PC-9 (cell line): Measurements from ENCODE around the gene NT5C2. TPM values are rescaled to one million over a fixed set of nuclear protein-coding genes. Genes with fewer than 3 reads are reported as not detected.
"Not testable (repeated sequence)": the region's sequence is repeated elsewhere in the genome, so short reads cannot be mapped to it uniquely, and the experiment has no call there.

Source experiments
- BruUV-seq: library from RNA; stranded (reverse); fragments of 400-500 nt; replicated peaks from 2 replicates; lab custom pipeline; 2021; lab: Mats Ljungman, UMichigan
- CTCF ChIA-PET: fragments of 300-600 bp; sonication (Branson Sonifier 250); formaldehyde crosslinking; loops from one replicate; lab custom pipeline; 2022; ENCODE audit warnings: antibody characterized with exemption; lab: Charles Lee
- POLR2A ChIA-PET: fragments of 300-600 bp; sonication (Branson Sonifier 250); formaldehyde crosslinking; loops from one replicate; lab custom pipeline; 2022; ENCODE audit warnings: antibody characterized with exemption; ENCODE audit not compliant: unreplicated experiment; lab: Charles Lee
- DNase-seq, 2 experiments: peaks; one replicate each; pipeline versions ENCODE4 v3.0.0 to v3.0.0-alpha.2; 2015 to 2022; ENCODE audit warnings: mixed read lengths in 1 of 2
- H2AFZ ChIP-seq: fragments of 200-600 bp; sonication (generic); 2 replicates; pipeline ENCODE4 v1.8.1; 2017; ENCODE audit warnings: antibody characterized with exemption
- H3F3A ChIP-seq: fragments of 200-600 bp; sonication (generic); 2 replicates; pipeline ENCODE4 v1.8.1; 2017; ENCODE audit warnings: antibody characterized with exemption, mild to moderate bottlenecking, low read depth; ENCODE audit not compliant: insufficient read depth
- H3K27ac ChIP-seq: fragments of 200-600 bp; sonication (generic); 2 replicates; pipeline ENCODE4 v1.6.1; 2016; ENCODE audit warnings: mixed run types
- H3K27me3 ChIP-seq: fragments of 200-600 bp; sonication (generic); 2 replicates; pipeline ENCODE4 v1.6.1; 2016; ENCODE audit warnings: low read depth, mixed run types; ENCODE audit not compliant: insufficient read depth
- H3K36me3 ChIP-seq: fragments of 200-600 bp; sonication (generic); 2 replicates; pipeline ENCODE4 v1.6.1; 2016; ENCODE audit warnings: low read depth, mixed run types
- H3K4me1 ChIP-seq: fragments of 200-600 bp; sonication (generic); replicated peaks from 2 replicates; pipeline ENCODE4 v1.6.1; 2016; ENCODE audit warnings: mixed run types; ENCODE audit not compliant: insufficient read depth
- H3K4me2 ChIP-seq: fragments of 200-600 bp; sonication (generic); 2 replicates; pipeline ENCODE4 v1.6.1; 2017; ENCODE audit warnings: mixed run types
- H3K4me3 ChIP-seq: fragments of 200-600 bp; sonication (generic); 2 replicates; pipeline ENCODE4 v1.6.1; 2016; ENCODE audit warnings: mixed run types
- H3K79me2 ChIP-seq: fragments of 200-600 bp; sonication (generic); 2 replicates; pipeline ENCODE4 v1.6.1; 2017; ENCODE audit warnings: low read depth, mixed run types
- H3K9me2 ChIP-seq: fragments of 200-600 bp; sonication (generic); 2 replicates; pipeline ENCODE4 v1.8.1; 2017; ENCODE audit warnings: mild to moderate bottlenecking; ENCODE audit not compliant: insufficient read depth
- H3K9me3 ChIP-seq: fragments of 200-600 bp; sonication (generic); 2 replicates; pipeline ENCODE4 v1.8.1; 2016; ENCODE audit warnings: low read depth; ENCODE audit not compliant: insufficient read depth
- H4K20me1 ChIP-seq: fragments of 200-600 bp; sonication (generic); 2 replicates; pipeline ENCODE4 v1.8.1; 2017; ENCODE audit not compliant: insufficient read depth
- CTCF ChIP-seq: fragments of 200-600 bp; sonication (generic); conservative IDR thresholded peaks from 2 replicates; pipeline ENCODE4 v1.6.1; 2017; ENCODE audit warnings: mixed run types, antibody characterized with exemption, mild to moderate bottlenecking, moderate library complexity
- EZH2 ChIP-seq: fragments of 200-600 bp; sonication (generic); IDR thresholded peaks from 2 replicates; pipeline ENCODE4 v1.8.0; 2017; ENCODE audit warnings: antibody characterized with exemption, low read depth
- intact Hi-C: fragments of 100-400 bp; cut with micrococcal nuclease; formaldehyde crosslinking; loops from one replicate; pipeline ENCODE4 v1.10.0; 2022; ENCODE audit not compliant: unreplicated experiment
- total RNA-seq: library from RNA; stranded (reverse); gene quantifications from 2 replicates; pipeline ENCODE4 v1.2.3, GENCODE V29; 2021

The NT5C2 gene
- total RNA-seq, 1 experiment from 2014 or later = 67.9 TPM

- POLR2A ChIA-PET = interaction anchor here (0.6 to 0.7 kb wide), 2 partner anchors 16 to 56 kb away, joined by 3 to 4 read pairs; no protein-coding TSS in a partner anchor
- H3K9me2 ChIP-seq = no peaks in the 10 kb centered on the region
- intact Hi-C loops = loop anchor here (10.0 kb wide), 1 partner anchor 71 kb away; no protein-coding TSS in a partner anchor
- H3K4me2 ChIP-seq = no peak overlapping the region
- H4K20me1 ChIP-seq = peaks cover 12% of the 10 kb centered on the region; the same call in 1 of the 2 replicates
- H3K4me1 ChIP-seq = peaks cover 18% of the 10 kb centered on the region
- H3K36me3 ChIP-seq = peaks cover 25% of the 10 kb centered on the region
- peaks cover 72% of the 10 kb centered on the region for H3K79me2 ChIP-seq
- H3K27me3 ChIP-seq = no peaks in the 10 kb centered on the region
- TF ChIP-seq CTCF (no peak), EZH2 (no peak)
- no peak for DNase-seq
- H3F3A ChIP-seq = peaks cover 24% of the 10 kb centered on the region
- H3K9me3 ChIP-seq = no peaks in the 10 kb centered on the region
- no TSS peak for BruUV-seq
- no peak overlapping the region for H3K4me3 ChIP-seq
- no peak overlapping the region for H2AFZ ChIP-seq
- CTCF ChIA-PET = interaction anchor here (0.6 kb wide), 1 partner anchor 177 kb away, joined by 3 read pairs; no protein-coding TSS in a partner anchor
- no peak overlapping the region for H3K27ac ChIP-seq
Measured at GRCh38 chr10:103175580-103176285, 17.3 kb downstream of the NT5C2 start.

GRCh38 chr10:103174324-103174723 lies 18.7 kb downstream of the NT5C2 start:
- H3K4me2 ChIP-seq, DNase-seq, BruUV-seq, H3K27ac ChIP-seq, H4K20me1 ChIP-seq, H3K9me3 ChIP-seq, CTCF ChIA-PET, H3K9me2 ChIP-seq, H3K27me3 ChIP-seq, POLR2A ChIA-PET, H2AFZ ChIP-seq, H3K4me3 ChIP-seq: not testable (repeated sequence)
- peaks cover 31% of the 10 kb centered on the region for H3K4me1 ChIP-seq
- intact Hi-C loops = loop anchor here (10.0 kb wide), 1 partner anchor 70 kb away; no protein-coding TSS in a partner anchor
- H3K79me2 ChIP-seq = peaks cover 72% of the 10 kb centered on the region
- H3K36me3 ChIP-seq = peaks cover 20% of the 10 kb centered on the region
- H3F3A ChIP-seq = peaks cover 29% of the 10 kb centered on the region

- Histone ChIP-seq H3F3A (peaks cover 41% of the 10 kb centered on the region), H3K36me3 (peaks cover 27% of the 10 kb centered on the region), H3K79me2 (peaks cover 67% of the 10 kb centered on the region), H3K9me3 (no peaks in the 10 kb centered on the region), H3K27me3 (no peaks in the 10 kb centered on the region), H3K4me2 (peak overlapping the region; percentile 46), H3K4me3 (no peak overlapping the region), H3K9me2 (no peaks in the 10 kb centered on the region), H2AFZ (no peak overlapping the region), H4K20me1 (no peaks in the 10 kb centered on the region), H3K27ac (peak overlapping the region; percentile 77), H3K4me1 (peaks cover 62% of the 10 kb centered on the region)
- BruUV-seq = no TSS peak
- POLR2A ChIA-PET = interaction anchor here (0.6 to 0.7 kb wide), 4 partner anchors 16 to 136 kb away, joined by 3 to 10 read pairs (median 6); no protein-coding TSS in a partner anchor
- DNase-seq = peak in 1 of 2 experiments; percentile 84
- TF ChIP-seq CTCF = no peak
- no peak for TF ChIP-seq EZH2
- CTCF ChIA-PET = interaction anchor here (2.2 kb wide), 1 partner anchor 68 kb away, joined by 11 read pairs; no protein-coding TSS in a partner anchor
- intact Hi-C loops = loop anchor here (10.0 kb wide), 1 partner anchor 66 kb away; no protein-coding TSS in a partner anchor
Measured at GRCh38 chr10:103171278-103171677, 21.8 kb downstream of the NT5C2 start.
